ENCODE data around the gene SLC66A3. TPM values are rescaled to one million over a fixed set of nuclear protein-coding genes. Genes with fewer than 3 reads are reported as not detected.

Gene SLC66A3
- total and polyA plus RNA-seq, 2 donors (not counting 1 experiment from before 2014, with no cell fraction given) = 23.7 to 32.4 TPM

- ChIA-PET CTCF (interaction anchor here (1.4 to 6.3 kb wide), 8 partner anchors 11 to 448 kb away, joined by 3 to 59 read pairs (median 26); partner anchors contain the start of gene SLC66A3), POLR2A (interaction anchor here (0.6 to 0.7 kb wide), 2 partner anchors 21 to 1091 kb away, joined by 3 to 6 read pairs; partner anchors contain the start of gene SLC66A3)
- H3K27ac Mint-ChIP-seq = no peak overlapping the region
Measured at GRCh38 chr2:11134349-11134748, 20.9 kb upstream of the SLC66A3 start.

DNA sequence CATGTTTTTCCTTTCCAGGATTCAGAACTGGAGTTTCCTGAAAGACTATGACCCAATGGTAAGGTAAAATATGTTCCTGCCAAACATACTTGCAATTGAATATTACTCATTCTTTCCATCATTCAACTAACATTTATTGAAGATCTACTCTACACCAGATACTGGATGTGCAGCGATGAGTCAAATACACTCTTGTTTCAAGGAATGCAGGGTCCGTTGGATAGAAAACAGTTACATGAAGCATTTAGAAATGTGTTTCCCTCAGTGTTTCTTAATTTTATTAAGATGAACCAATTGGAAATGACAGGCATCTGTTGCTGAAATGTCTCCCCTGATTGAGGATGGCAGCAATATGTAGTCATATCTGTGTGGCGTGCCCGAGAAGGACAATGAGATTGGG, 14.8 kb upstream of the SLC66A3 start:
- POLR2A ChIA-PET = no interaction called here
- Mint-ChIP-seq H3K9me3 (ENCODE audit: insufficient read depth) (no peaks in the 10 kb centered on the region), H3K4me1 (peaks cover 3% of the 10 kb centered on the region), H3K4me3 (no peak overlapping the region), H3K27me3 (peaks cover 37% of the 10 kb centered on the region), H3K27ac (no peak overlapping the region)
- ATAC-seq (ENCODE audit: low read depth) = no peak
- Histone ChIP-seq H4K20me1 (ENCODE audit: control insufficient read depth, insufficient read depth, low read length, poor library complexity, severe bottlenecking) (no peaks in the 10 kb centered on the region), H3K36me3 (replicated peaks in 1 of 2; ENCODE audit: control extremely low read depth in 1 of 2, control insufficient read depth in 1 of 2, extremely low read depth in 1 of 2, insufficient read depth in 2 of 2, low read length in 1 of 2) (no peaks in the 10 kb centered on the region), H3K27me3 (replicated peaks in 1 of 4; ENCODE audit: control extremely low read depth in 1 of 4, control insufficient read depth in 3 of 4, insufficient read depth in 4 of 4, low read length in 3 of 4) (no peaks in the 10 kb centered on the region), H3K79me2 (ENCODE audit: control insufficient read depth, insufficient read depth, low read length) (no peaks in the 10 kb centered on the region), H2AFZ (ENCODE audit: insufficient read depth, low read depth, low read length, poor library complexity, severe bottlenecking) (no peak overlapping the region), H3K4me3 (ENCODE audit: control extremely low read depth in 1 of 5, extremely low read depth in 1 of 5, insufficient read depth in 1 of 5, low read depth in 2 of 5, low read length in 4 of 5) (no peak overlapping the region), H3K4me2 (replicated peaks; ENCODE audit: low read depth, low read length, poor library complexity, severe bottlenecking) (no peak overlapping the region), H3K4me1 (ENCODE audit: control insufficient read depth in 2 of 2, insufficient read depth in 2 of 2, low read length in 2 of 2) (peaks cover 0 to 2% of the 10 kb centered on the region in 2 donors), H3K9me3 (ENCODE audit: control extremely low read depth in 1 of 3, control insufficient read depth in 2 of 3, insufficient read depth in 1 of 3, low read length in 2 of 3) (no peaks in the 10 kb centered on the region), H3K9ac (ENCODE audit: low read length) (no peak overlapping the region), H3K27ac (ENCODE audit: low read length in 2 of 2) (no peak overlapping the region)
- intact Hi-C loops (cut with micrococcal nuclease) = no loop called here
- CTCF ChIA-PET = no interaction called here
- no peak for TF ChIP-seq CTCF (IDR thresholded peaks at IDR 0.05)
- TF ChIP-seq EZH2 (IDR thresholded peaks at IDR 0.05; ENCODE audit: borderline replicate concordance, insufficient read depth, low read depth, low read length, poor library complexity, severe bottlenecking) = no peak
- no peak for DNase-seq
- WGBS (ENCODE audit: insufficient coverage) = no CpG with 5 or more reads among the region's 4 CpGs

More at GRCh38 chr2:11134349-11134748, 20.9 kb upstream of the SLC66A3 start:
- H3K9me3 Mint-ChIP-seq (ENCODE audit: insufficient read depth) = no peaks in the 10 kb centered on the region
- H3K27ac ChIP-seq (ENCODE audit: low read length in 2 of 2) = no peak overlapping the region
- TF ChIP-seq CTCF (IDR thresholded peaks at IDR 0.05) = no peak
- no peak for TF ChIP-seq EZH2 (IDR thresholded peaks at IDR 0.05; ENCODE audit: borderline replicate concordance, insufficient read depth, low read depth, low read length, poor library complexity, severe bottlenecking)
- ATAC-seq (ENCODE audit: low read depth) (no peak), DNase-seq (no peak)
- 100% methylated on average over 2 of the region's 5 CpGs for WGBS (ENCODE audit: insufficient coverage)
- H3K27me3 ChIP-seq (replicated peaks in 1 of 4; ENCODE audit: control extremely low read depth in 1 of 4, control insufficient read depth in 3 of 4, insufficient read depth in 4 of 4, low read length in 3 of 4) = peaks cover 0 to 13% (median 2%) of the 10 kb centered on the region in 4 experiments
- H3K9ac ChIP-seq (ENCODE audit: low read length) = no peak overlapping the region
- peaks cover 30% of the 10 kb centered on the region for H3K4me1 Mint-ChIP-seq
- H3K4me3 Mint-ChIP-seq = peak overlapping the region; percentile 36
- no peak overlapping the region for H3K4me2 ChIP-seq (replicated peaks; ENCODE audit: low read depth, low read length, poor library complexity, severe bottlenecking)
- peaks cover 29% of the 10 kb centered on the region for H3K27me3 Mint-ChIP-seq
- H2AFZ ChIP-seq (ENCODE audit: insufficient read depth, low read depth, low read length, poor library complexity, severe bottlenecking) = no peak overlapping the region
- no peaks in the 10 kb centered on the region for H3K79me2 ChIP-seq (ENCODE audit: control insufficient read depth, insufficient read depth, low read length)
- H3K36me3 ChIP-seq (replicated peaks in 1 of 2; ENCODE audit: control extremely low read depth in 1 of 2, control insufficient read depth in 1 of 2, extremely low read depth in 1 of 2, insufficient read depth in 2 of 2, low read length in 1 of 2) = no peaks in the 10 kb centered on the region
- peaks cover 24 to 37% of the 10 kb centered on the region in 2 donors for H3K4me1 ChIP-seq (ENCODE audit: control insufficient read depth in 2 of 2, insufficient read depth in 2 of 2, low read length in 2 of 2)
- H3K9me3 ChIP-seq (ENCODE audit: control extremely low read depth in 1 of 3, control insufficient read depth in 2 of 3, insufficient read depth in 1 of 3, low read length in 2 of 3) = no peaks in the 10 kb centered on the region
- intact Hi-C loops (cut with micrococcal nuclease) = loop anchor here (5.0 kb wide), 1 partner anchor 63 kb away; no protein-coding TSS in a partner anchor
- H3K4me3 ChIP-seq (ENCODE audit: control extremely low read depth in 1 of 5, extremely low read depth in 1 of 5, insufficient read depth in 1 of 5, low read depth in 2 of 5, low read length in 4 of 5) = no peak overlapping the region
- H4K20me1 ChIP-seq (ENCODE audit: control insufficient read depth, insufficient read depth, low read length, poor library complexity, severe bottlenecking) = no peaks in the 10 kb centered on the region

Measured in B cell (primary cell).